IPS-NIHi7 (cell line): ENCODE data around the gene C14orf39.
"Not testable (repeated sequence)": the region's sequence is repeated elsewhere in the genome, so short reads cannot be mapped to it uniquely, and the experiment has no call there.

Experiments
- DNase-seq: peaks from one replicate; pipeline ENCODE4 v3.0.0; 2012; ENCODE audit warnings: mixed read lengths; ENCODE audit errors: extremely low spot score

The C14orf39 gene

DNA sequence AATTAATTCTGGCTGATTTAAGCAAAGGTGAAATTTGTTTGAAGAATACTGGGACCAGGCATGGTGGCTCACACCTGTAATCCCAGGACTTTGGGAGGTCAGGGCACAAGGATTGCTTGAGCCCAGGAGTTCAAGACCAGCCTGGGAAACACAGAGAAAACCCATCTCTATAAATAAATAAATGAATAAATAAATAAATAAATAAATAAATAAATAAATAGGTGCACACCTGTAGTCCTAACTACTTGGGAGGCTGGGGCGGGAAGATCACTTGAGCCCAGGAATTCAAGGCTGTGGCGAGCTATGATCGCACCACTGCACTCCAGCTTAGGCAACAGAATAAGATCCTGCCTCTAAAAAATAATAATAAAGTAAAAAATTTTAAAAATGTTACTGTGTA, 4.4 kb upstream of the C14orf39 start:
- no peak for DNase-seq

DNA sequence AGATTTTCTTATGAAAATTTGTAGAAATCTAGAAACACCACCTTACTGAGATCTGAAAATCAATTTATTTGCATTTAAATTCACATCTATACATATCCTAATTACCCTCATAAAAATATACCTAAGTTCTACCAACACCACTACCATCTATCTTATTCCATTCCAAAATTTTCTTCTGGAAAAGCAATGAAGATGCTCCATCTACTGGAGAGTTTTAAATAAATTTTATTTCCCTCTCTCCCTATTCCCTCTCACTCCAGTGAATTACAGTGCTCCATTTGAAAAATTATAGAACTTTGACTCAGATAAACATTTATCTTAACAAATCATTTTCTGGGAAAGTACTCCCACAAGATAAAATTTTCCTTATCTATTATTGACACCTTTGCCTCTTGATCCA, 2.3 kb upstream of the C14orf39 start:
- DNase-seq = no peak

DNA sequence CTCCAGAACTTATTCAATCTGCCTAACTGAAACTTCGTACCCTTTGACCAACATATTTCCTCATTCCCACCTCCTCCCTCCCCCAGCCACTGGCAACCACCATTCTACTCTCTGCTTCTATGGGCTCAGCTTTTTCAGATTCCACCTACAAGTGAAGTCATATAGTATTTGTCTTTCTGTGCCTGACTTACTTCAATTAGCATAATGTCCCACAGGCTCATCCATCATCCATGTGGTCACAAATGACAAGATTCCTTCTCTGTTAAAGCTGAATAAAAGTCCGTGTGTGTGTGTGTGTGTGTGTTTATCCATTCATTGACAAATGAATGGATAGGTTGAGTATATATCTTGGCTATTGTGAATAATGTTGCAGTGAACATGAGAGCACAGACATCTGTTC, 1.3 kb upstream of the C14orf39 start:
- DNase-seq = no peak

DNA sequence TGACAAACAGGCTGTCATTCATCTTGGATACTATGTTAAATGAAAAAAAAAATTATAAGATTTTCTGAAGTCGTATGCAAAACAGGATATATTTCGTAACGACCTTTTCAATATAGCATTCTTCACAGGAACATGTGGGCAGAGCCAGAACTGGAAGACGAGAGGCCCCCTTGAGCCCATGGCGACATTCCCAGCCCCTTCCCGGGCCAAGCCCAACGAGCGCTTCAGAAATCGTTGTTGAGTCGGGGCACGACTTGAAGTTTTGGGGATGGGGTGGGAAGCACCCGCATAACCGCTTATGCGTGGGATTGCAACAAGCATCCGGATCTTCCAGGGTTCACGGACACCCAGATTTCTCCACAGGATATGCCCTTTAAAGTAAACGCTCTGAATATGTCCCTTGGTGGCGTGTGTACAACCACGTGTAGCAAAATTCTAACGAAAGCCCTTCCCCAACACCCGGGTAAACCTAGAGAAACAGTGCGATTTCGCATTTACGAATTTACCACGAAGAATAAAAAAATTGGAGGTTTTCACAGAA, 736 bp downstream of the C14orf39 start:
- peak; percentile 18 for DNase-seq

DNA sequence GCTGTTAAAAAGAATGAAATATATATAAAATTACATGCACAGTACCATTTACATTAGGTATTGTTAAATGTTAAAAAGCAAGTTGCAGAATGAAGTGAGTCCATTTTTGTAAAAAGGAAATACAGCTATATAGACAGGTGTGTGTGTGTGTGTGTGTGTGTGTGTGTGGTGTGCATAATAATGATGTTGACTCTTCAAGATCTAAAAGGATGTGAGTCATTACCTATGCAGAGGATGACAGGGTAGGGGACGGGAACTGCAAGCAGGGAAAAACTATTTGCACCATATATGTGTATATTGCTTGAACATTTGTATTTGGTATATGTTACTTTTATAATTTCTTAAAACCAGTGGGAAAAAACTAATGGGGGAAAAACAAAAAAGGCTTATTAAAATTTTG, 3.1 kb downstream of the C14orf39 start:
- no peak for DNase-seq

DNA sequence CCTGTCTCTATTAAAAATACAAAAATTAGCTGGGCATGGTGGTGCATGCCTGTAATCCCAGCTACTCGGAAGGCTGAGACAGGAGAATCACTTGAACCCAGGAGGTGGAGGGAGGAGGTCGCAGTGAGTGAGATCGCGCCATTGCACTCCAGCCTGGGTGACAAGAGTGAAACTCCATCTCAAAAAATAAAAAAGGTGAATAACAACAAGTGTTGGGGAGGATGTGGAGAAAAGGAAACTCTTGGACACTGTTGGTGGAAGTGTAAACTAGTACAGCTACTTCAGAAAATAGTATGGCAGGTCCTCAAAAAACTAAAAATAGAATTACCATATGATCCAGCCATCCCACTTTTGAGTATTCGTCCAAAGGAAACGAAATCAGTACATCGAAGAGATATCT, 5.6 kb downstream of the C14orf39 start:
- DNase-seq = not testable (repeated sequence)

DNA sequence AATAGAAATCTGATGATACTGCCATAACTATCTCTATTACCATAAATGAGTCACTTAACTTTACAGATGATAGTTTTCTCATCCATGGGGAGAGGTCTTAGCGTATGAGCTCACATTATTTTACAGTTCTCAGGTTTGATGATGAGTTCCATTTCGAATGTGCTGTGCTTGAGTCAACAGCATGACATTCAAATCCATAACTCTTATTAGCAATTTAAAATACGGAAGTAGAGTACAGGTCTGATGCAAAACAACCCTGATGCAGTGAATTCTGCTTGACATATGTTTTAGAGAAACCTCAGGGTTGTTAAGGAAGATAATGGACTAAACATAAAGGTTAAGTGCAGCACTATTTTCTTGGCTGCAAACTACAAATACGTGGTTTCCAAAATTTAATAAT, 30.0 kb downstream of the C14orf39 start:
- no peak for DNase-seq

DNA sequence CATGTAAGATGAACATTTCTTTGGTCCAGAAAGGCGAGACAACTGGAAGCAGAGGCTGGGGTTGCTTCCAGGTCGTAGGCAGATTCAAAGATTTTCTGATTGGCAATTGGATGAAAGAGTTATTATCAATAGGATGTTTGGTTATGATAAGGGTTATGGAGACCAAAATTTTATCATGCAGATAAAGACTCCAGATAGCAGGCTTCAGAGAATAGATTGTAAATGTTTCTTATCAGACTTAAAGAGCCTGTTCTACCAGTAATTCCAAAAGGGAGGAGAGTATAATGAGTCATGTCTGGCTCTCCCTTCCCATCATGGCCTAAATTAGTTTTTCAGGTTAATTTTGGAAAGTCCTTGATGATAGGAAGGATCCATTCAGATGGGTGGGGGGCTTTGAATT, 55.6 kb downstream of the C14orf39 start:
- DNase-seq = no peak

DNA sequence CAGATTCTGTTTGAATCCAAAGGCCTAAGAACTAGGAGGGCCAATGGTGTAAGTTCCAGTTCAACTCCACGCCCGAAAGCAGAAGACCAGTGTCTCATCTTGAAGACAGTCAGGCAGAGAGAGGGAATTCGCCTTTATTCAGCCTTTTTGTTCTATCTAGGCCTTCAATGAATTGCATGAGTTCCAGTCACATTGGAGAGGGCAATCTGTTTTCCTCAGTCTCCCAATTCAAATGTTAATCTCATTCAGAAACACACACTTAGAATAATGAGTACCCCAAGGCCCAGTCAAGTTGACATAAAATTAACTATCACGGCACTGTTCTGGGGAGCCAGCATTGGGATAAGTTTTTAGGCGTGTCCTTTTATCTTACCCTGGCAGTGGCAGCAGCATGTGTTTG, 65.8 kb downstream of the C14orf39 start:
- DNase-seq = no peak

DNA sequence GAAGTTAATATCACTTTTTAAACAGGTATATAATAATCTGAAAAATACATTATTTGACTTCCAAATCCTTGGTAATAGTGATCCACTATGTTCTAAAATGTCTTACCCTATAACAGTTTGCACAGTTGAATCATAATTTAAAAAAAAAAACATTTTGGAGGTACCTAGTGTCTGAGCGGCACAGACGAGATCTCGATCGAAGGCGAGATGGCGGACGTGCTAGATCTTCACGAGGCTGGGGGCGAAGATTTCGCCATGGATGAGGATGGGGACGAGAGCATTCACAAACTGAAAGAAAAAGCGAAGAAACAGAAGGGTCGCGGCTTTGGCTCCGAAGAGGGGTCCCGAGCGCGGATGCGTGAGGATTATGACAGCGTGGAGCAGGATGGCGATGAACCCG, 88.3 kb downstream of the C14orf39 start:
- DNase-seq = not testable (repeated sequence)

DNA sequence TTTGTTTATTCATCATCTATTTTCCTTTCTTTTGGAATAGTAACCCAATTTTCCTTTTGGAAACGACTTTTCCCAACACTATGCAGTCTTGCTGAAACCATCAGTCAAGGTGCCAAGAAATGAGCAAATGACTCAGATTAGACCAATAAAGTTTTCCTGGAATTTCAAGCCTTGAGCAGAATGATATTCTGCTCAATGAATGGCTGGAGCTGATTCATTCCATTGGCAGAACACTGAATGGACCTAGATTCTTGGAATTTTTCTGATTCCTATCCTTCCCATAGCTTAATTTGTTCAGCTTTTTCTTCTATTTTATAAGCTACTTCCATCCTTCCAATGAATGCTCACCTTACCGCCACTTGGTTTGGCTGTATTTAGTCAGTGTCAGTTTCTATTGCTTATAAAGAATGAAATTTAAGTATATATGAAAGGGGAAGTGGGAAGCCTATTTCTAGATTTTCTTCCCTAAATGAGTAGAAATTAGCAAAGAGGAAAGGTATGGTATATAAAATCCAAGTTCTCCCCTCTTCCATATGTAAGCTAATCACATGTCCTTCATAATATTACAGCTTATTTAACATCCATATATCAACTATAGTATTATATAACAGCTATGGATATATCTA, 89.0 kb downstream of the C14orf39 start:
- no peak for DNase-seq
